ENCODE data around the gene PCGF5.

- TF ChIP-seq TAF1 (conservative IDR thresholded peaks at IDR 0.05) (no peak), CTCF (IDR thresholded peaks at IDR 0.05; ENCODE audit: low read depth, low read length, missing input control) (no peak), JUND (IDR thresholded peaks at IDR 0.05) (no peak), RAD21 (IDR thresholded peaks at IDR 0.05) (no peak), REST (IDR thresholded peaks at IDR 0.05) (no peak), MAX (IDR thresholded peaks at IDR 0.05) (no peak), YY1 (IDR thresholded peaks at IDR 0.05) (no peak), GABPA (IDR thresholded peaks at IDR 0.05 in 1 of 2, conservative IDR thresholded peaks at IDR 0.05 in 1 of 2) (no peak), SP1 (IDR thresholded peaks at IDR 0.05) (no peak), HNF4G (IDR thresholded peaks at IDR 0.05) (no peak), HNF4A (conservative IDR thresholded peaks at IDR 0.05) (no peak), ZBTB33 (IDR thresholded peaks at IDR 0.05) (no peak), EGR1 (IDR thresholded peaks at IDR 0.05; ENCODE audit: low read depth in 2 of 2) (no peak), RXRA (IDR thresholded peaks at IDR 0.05) (no peak)
Measured at GRCh38 chr10:91239789-91240188, 19.3 kb downstream of the PCGF5 start.

Measured in liver (tissue), 3 donors.